Measurements from ENCODE around the gene FYN.

Gene FYN

DNA sequence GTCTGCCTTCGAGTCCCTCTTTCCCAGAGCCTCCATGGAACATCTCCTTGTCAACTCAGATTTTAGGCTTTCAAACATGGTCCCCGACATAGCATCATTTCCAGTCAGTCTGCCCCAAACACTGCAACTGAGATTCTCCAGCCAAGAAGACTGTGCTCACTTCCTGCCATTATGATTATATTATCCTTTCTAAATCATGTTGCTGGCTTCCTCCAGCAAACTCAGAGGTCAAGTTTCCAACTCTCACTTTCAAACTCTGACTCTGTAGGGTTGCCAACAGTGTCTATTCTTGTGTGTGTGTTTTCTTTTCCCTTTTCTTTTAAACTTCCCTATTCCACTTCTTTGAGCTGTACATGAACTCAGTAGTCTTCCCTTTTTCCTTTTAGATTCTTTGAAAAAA, 206.4 kb downstream of the FYN start:
- TF ChIP-seq EP300 (IDR thresholded peaks at IDR 0.05; ENCODE audit: borderline replicate concordance) (no peak), CEBPB (IDR thresholded peaks at IDR 0.05) (no peak), RAD21 (IDR thresholded peaks at IDR 0.05; ENCODE audit: low read depth) (no peak), FOXM1 (IDR thresholded peaks at IDR 0.05; ENCODE audit: borderline replicate concordance, low read depth) (no peak), TCF12 (IDR thresholded peaks at IDR 0.05; ENCODE audit: low read depth) (no peak), CREB1 (IDR thresholded peaks at IDR 0.05; ENCODE audit: low read depth) (no peak), ZBTB7A (IDR thresholded peaks at IDR 0.05; ENCODE audit: low read depth) (no peak)
- TF ChIP-seq, protein P1, sequence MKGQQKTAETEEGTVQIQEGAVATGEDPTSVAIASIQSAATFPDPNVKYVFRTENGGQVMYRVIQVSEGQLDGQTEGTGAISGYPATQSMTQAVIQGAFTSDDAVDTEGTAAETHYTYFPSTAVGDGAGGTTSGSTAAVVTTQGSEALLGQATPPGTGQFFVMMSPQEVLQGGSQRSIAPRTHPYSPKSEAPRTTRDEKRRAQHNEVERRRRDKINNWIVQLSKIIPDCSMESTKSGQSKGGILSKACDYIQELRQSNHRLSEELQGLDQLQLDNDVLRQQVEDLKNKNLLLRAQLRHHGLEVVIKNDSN (IDR thresholded peaks at IDR 0.05): no peak
- TF ChIP-seq, protein P2, sequence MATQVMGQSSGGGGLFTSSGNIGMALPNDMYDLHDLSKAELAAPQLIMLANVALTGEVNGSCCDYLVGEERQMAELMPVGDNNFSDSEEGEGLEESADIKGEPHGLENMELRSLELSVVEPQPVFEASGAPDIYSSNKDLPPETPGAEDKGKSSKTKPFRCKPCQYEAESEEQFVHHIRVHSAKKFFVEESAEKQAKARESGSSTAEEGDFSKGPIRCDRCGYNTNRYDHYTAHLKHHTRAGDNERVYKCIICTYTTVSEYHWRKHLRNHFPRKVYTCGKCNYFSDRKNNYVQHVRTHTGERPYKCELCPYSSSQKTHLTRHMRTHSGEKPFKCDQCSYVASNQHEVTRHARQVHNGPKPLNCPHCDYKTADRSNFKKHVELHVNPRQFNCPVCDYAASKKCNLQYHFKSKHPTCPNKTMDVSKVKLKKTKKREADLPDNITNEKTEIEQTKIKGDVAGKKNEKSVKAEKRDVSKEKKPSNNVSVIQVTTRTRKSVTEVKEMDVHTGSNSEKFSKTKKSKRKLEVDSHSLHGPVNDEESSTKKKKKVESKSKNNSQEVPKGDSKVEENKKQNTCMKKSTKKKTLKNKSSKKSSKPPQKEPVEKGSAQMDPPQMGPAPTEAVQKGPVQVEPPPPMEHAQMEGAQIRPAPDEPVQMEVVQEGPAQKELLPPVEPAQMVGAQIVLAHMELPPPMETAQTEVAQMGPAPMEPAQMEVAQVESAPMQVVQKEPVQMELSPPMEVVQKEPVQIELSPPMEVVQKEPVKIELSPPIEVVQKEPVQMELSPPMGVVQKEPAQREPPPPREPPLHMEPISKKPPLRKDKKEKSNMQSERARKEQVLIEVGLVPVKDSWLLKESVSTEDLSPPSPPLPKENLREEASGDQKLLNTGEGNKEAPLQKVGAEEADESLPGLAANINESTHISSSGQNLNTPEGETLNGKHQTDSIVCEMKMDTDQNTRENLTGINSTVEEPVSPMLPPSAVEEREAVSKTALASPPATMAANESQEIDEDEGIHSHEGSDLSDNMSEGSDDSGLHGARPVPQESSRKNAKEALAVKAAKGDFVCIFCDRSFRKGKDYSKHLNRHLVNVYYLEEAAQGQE (IDR thresholded peaks at IDR 0.05; ENCODE audit: low read depth): no peak

DNA sequence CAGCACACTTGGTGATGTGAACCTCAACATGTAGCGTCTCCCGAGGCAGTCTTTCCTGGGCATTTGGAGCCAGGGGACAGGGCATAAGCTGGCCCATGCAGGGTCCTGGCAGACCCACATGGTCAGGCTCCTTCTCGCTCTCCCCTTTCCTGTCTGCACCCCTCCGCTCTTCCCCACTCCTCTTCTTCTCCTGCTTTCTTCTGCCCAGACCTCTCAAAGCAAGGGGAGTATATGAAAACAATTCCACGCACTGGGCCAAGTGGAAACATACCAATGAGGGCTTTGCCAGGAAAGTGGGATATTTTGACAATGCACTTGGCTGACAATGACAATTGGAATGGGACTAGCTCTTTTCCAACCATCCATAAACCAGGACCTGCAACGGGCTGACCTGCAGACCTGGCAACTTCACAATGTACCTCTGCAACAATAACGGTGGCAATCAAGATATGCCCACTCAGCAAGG, 208.7 kb downstream of the FYN start:
- TF ChIP-seq TAF1 (IDR thresholded peaks at IDR 0.05; ENCODE audit: low read depth) (no peak), NFIC (IDR thresholded peaks at IDR 0.05) (no peak), CREB1 (IDR thresholded peaks at IDR 0.05; ENCODE audit: low read depth) (no peak), EP300 (IDR thresholded peaks at IDR 0.05; ENCODE audit: borderline replicate concordance) (no peak), CEBPB (IDR thresholded peaks at IDR 0.05) (no peak), TCF12 (IDR thresholded peaks at IDR 0.05; ENCODE audit: low read depth) (no peak), TEAD4 (IDR thresholded peaks at IDR 0.05) (no peak), EGR1 (IDR thresholded peaks at IDR 0.05) (no peak), ZBTB7A (IDR thresholded peaks at IDR 0.05; ENCODE audit: low read depth) (no peak), FOXM1 (IDR thresholded peaks at IDR 0.05; ENCODE audit: borderline replicate concordance, low read depth) (no peak), YY1 (IDR thresholded peaks at IDR 0.05; ENCODE audit: low read depth) (no peak), RAD21 (IDR thresholded peaks at IDR 0.05; ENCODE audit: low read depth) (no peak)
- TF ChIP-seq, protein P1 (IDR thresholded peaks at IDR 0.05): no peak
- TF ChIP-seq, protein P2 (IDR thresholded peaks at IDR 0.05; ENCODE audit: low read depth): no peak
- TF ChIP-seq, protein P3, sequence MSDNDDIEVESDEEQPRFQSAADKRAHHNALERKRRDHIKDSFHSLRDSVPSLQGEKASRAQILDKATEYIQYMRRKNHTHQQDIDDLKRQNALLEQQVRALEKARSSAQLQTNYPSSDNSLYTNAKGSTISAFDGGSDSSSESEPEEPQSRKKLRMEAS (IDR thresholded peaks at IDR 0.05): no peak

DNA sequence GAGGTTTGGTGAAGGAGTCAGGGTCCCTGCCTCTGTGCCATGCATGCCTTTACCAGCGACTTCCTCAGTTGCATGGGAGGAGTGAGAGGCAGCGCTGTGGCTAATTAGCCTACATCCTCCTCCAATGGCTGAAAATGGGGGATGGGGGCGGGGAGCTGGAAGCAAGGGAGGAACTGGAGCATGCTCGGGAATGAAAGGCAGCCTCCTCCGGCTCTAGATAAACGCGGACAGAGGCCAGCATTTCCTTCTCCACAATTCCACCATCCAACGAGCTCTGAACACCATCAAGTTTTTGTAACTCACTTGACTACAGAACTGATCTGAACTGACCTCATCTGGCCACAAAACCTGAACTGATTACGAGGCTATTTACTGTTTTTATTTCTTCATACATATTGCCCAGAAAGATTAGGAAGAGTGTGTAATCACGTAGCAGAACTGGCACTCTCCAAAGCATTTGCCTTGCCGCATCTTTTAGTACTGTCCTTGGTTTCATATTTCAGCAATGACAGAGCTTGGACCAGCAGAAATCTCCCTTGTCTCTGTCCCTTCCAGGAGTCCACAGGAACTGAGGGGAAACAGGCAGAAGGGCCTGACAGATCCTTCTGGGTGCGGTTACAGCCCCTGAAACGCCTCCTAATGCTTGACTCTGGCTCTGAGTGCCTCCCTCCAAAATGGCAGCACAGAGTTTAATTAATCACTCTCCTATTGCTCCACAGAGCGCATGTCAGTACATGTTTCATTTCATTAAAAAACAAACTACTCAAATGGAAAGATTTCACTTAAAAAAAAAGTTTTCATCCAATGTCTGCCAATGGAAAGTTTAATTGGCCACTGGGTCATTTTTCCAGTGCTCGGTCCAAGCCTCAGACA, 209.3 kb downstream of the FYN start:
- TF ChIP-seq, protein P2 (IDR thresholded peaks at IDR 0.05; ENCODE audit: low read depth): no peak
- TF ChIP-seq CREB1 (IDR thresholded peaks at IDR 0.05; ENCODE audit: low read depth) (no peak), FOXM1 (IDR thresholded peaks at IDR 0.05; ENCODE audit: borderline replicate concordance, low read depth) (no peak), YY1 (IDR thresholded peaks at IDR 0.05; ENCODE audit: low read depth) (no peak), NFIC (IDR thresholded peaks at IDR 0.05) (no peak), EP300 (IDR thresholded peaks at IDR 0.05; ENCODE audit: borderline replicate concordance) (no peak), TEAD4 (IDR thresholded peaks at IDR 0.05) (no peak), TAF1 (IDR thresholded peaks at IDR 0.05; ENCODE audit: low read depth) (no peak), CEBPB (IDR thresholded peaks at IDR 0.05) (no peak), TCF12 (IDR thresholded peaks at IDR 0.05; ENCODE audit: low read depth) (no peak), RAD21 (IDR thresholded peaks at IDR 0.05; ENCODE audit: low read depth) (no peak), EGR1 (IDR thresholded peaks at IDR 0.05) (no peak)
- TF ChIP-seq, protein P1 (IDR thresholded peaks at IDR 0.05): no peak
- TF ChIP-seq, protein P3 (IDR thresholded peaks at IDR 0.05): no peak

Data from Ishikawa (cell line).